ENCODE results near the gene PET100.

Gene PET100

GRCh38 chr19:7629347-7630054 is at the start of gene PET100, which contains the start of gene XAB2:
Gene PET100 (plus strand): TSS chr19:7629793. CDS start chr19:7629834, 41 bp downstream.
Gene XAB2 (minus strand): TSS chr19:7629545. CDS start chr19:7629527, 18 bp downstream.
- peak; percentile 95 to 96 for DNase-seq

GRCh38 chr19:7582446-7582845 is 47.1 kb upstream of the PET100 start:
- DNase-seq = no peak

- no peak for DNase-seq
These were observed 39.8 kb upstream of the PET100 start for GRCh38 chr19:7589822-7590221.

- no peak for DNase-seq
These were observed 39.3 kb upstream of the PET100 start for GRCh38 chr19:7590256-7590655.

GRCh38 chr19:7595466-7596133 is 34.0 kb upstream of the PET100 start, which contains the start of gene CAMSAP3:
Gene CAMSAP3 (plus strand): TSS chr19:7595863. CDS start chr19:7596003, 140 bp downstream.
- DNase-seq = peak; percentile 45 to 69

- DNase-seq = no peak
These were observed 33.2 kb upstream of the PET100 start for GRCh38 chr19:7596211-7596937.

- DNase-seq = no peak
These were observed 31.9 kb upstream of the PET100 start for GRCh38 chr19:7597689-7598088.

- DNase-seq = no peak
These were observed 31.4 kb upstream of the PET100 start for GRCh38 chr19:7598180-7598579.

- no peak for DNase-seq
These were observed 28.9 kb upstream of the PET100 start for GRCh38 chr19:7600721-7601120.

GRCh38 chr19:7602240-7602934 is 27.2 kb upstream of the PET100 start:
- DNase-seq = no peak

- no peak for DNase-seq
These were observed 26.6 kb upstream of the PET100 start for GRCh38 chr19:7602935-7603497.

- no peak for DNase-seq
These were observed 25.7 kb upstream of the PET100 start for GRCh38 chr19:7603919-7604318.

GRCh38 chr19:7605490-7606222 is 23.9 kb upstream of the PET100 start:
- peak; percentile 73 to 75 for DNase-seq

- no peak for DNase-seq
These were observed 23.3 kb upstream of the PET100 start for GRCh38 chr19:7606289-7606688.

- DNase-seq = no peak
These were observed 22.2 kb upstream of the PET100 start for GRCh38 chr19:7607212-7607873.

GRCh38 chr19:7607874-7608560 is 21.6 kb upstream of the PET100 start:
- DNase-seq = no peak

GRCh38 chr19:7610491-7611240 is 18.9 kb upstream of the PET100 start:
- DNase-seq = no peak

GRCh38 chr19:7611541-7612279 is 17.9 kb upstream of the PET100 start:
- no peak for DNase-seq
